Fibroblast of the aortic adventitia (primary cell): ENCODE measurements around the gene GSG1L. TPM values are rescaled to one million over a fixed set of nuclear protein-coding genes. Genes with fewer than 3 reads are reported as not detected.
"Not testable (repeated sequence)": the region's sequence is repeated elsewhere in the genome, so short reads cannot be mapped to it uniquely, and the experiment has no call there.

Experiments
- DNase-seq: peaks from one replicate; pipeline ENCODE4 v3.0.0-alpha.2; 2010; ENCODE audit warnings: low read depth
- H3K4me3 ChIP-seq: 2 replicates; pipeline ENCODE4 v1.5.1; 2011; ENCODE audit warnings: low read depth, mild to moderate bottlenecking, control low read depth, low read length, moderate library complexity
- CTCF ChIP-seq: IDR thresholded peaks from 2 replicates; pipeline ENCODE4 v1.5.1; 2011; ENCODE audit warnings: mild to moderate bottlenecking, low read length, control low read depth, inconsistent platforms; ENCODE audit not compliant: insufficient read depth
- total RNA-seq: library from RNA; depleted of rRNA; stranded (reverse); fragments of >200 nt; gene quantifications from 2 replicates; pipeline ENCODE4 v1.2.3, GENCODE V29; 2012; ENCODE audit warnings: low replicate concordance

The GSG1L gene
- total RNA-seq, 1 donor = not detected

GRCh38 chr16:27945233-27945973 lies 118.1 kb downstream of the GSG1L start:
- no peak for TF ChIP-seq CTCF
- no peak overlapping the region for H3K4me3 ChIP-seq
- DNase-seq = no peak

GRCh38 chr16:27943766-27944165 lies 119.7 kb downstream of the GSG1L start:
- TF ChIP-seq CTCF = no peak
- no peak for DNase-seq
- H3K4me3 ChIP-seq = no peak overlapping the region

GRCh38 chr16:27942071-27942470 lies 121.4 kb downstream of the GSG1L start:
- DNase-seq, H3K4me3 ChIP-seq: not testable (repeated sequence)

GRCh38 chr16:27935076-27935475 lies 128.4 kb downstream of the GSG1L start:
- no peak for DNase-seq
- no peak for TF ChIP-seq CTCF

GRCh38 chr16:27932542-27933135 lies 130.9 kb downstream of the GSG1L start:
- no peak overlapping the region for H3K4me3 ChIP-seq
- DNase-seq = no peak
- no peak for TF ChIP-seq CTCF

More at GRCh38 chr16:27935076-27935475, 128.4 kb downstream of the GSG1L start:
- H3K4me3 ChIP-seq = no peak overlapping the region

GRCh38 chr16:27929818-27930217 lies 133.7 kb downstream of the GSG1L start:
- no peak for DNase-seq
- no peak overlapping the region for H3K4me3 ChIP-seq
- TF ChIP-seq CTCF = no peak

GRCh38 chr16:27928542-27928941 lies 135.0 kb downstream of the GSG1L start:
- H3K4me3 ChIP-seq = no peak overlapping the region
- TF ChIP-seq CTCF = no peak
- no peak for DNase-seq
